GM10248 (cell line): ENCODE measurements around the gene DMXL1.

Source experiments
- CTCF ChIA-PET: fragments of 300-600 bp; sonication (Branson Sonifier 250); formaldehyde crosslinking; extraction: SDS; loops from one replicate; lab custom pipeline; 2021; ENCODE audit warnings: antibody characterized with exemption; lab: Yijun Ruan, JAX
- POLR2A ChIA-PET: fragments of 350-650 bp; sonication (Branson Sonifier 250); formaldehyde crosslinking; extraction: SDS; loops from one replicate; lab custom pipeline; 2020; ENCODE audit warnings: antibody characterized with exemption; lab: Yijun Ruan, JAX
- DNase-seq: peaks from one replicate; pipeline ENCODE4 v3.0.0; 2012; ENCODE audit errors: extremely low spot score
- CTCF ChIP-seq: IDR thresholded peaks from 2 replicates; pipeline ENCODE4 v1.5.1; 2012; ENCODE audit warnings: mild to moderate bottlenecking, low read depth; ENCODE audit errors: extremely low read depth, missing control alignments, control extremely low read depth

DMXL1 gene

GRCh38 chr5:119289438-119290044, 218.7 kb downstream of the DMXL1 start:
- DNase-seq: no peak
- POLR2A ChIA-PET: no interaction called here
- CTCF ChIA-PET: interaction anchor here (0.8 to 4.0 kb wide), 12 partner anchors 11 to 301 kb away, joined by 3 to 40 read pairs (median 6); partner anchors contain the start of gene DTWD2
- TF ChIP-seq CTCF: no peak

GRCh38 chr5:119290161-119290569, 219.3 kb downstream of the DMXL1 start:
- DNase-seq: peak; percentile 29
- TF ChIP-seq CTCF: no peak
- ChIA-PET POLR2A (interaction anchor here (0.5 to 1.0 kb wide), 3 partner anchors 22 to 221 kb away, joined by 3 to 4 read pairs (median 3); no protein-coding TSS in a partner anchor), CTCF (interaction anchor here (0.8 to 4.0 kb wide), 15 partner anchors 9 to 302 kb away, joined by 3 to 40 read pairs (median 5); partner anchors contain the start of gene DTWD2)

- TF ChIP-seq CTCF: no peak
- ChIA-PET POLR2A (interaction anchor here (0.8 to 1.0 kb wide), 2 partner anchors 23 to 49 kb away, joined by 3 read pairs; no protein-coding TSS in a partner anchor), CTCF (interaction anchor here (0.8 to 4.0 kb wide), 16 partner anchors 10 to 302 kb away, joined by 3 to 40 read pairs (median 6); partner anchors contain the start of gene DTWD2)
- no peak for DNase-seq
Measured at GRCh38 chr5:119290607-119291006, 219.7 kb downstream of the DMXL1 start.

GRCh38 chr5:119291056-119291455, 220.2 kb downstream of the DMXL1 start:
- ChIA-PET POLR2A (interaction anchor here (0.8 to 1.0 kb wide), 2 partner anchors 23 to 48 kb away, joined by 3 read pairs; no protein-coding TSS in a partner anchor), CTCF (interaction anchor here (0.8 to 4.0 kb wide), 13 partner anchors 10 to 303 kb away, joined by 3 to 40 read pairs (median 6); partner anchors contain the start of gene DTWD2)
- TF ChIP-seq CTCF: no peak
- DNase-seq: no peak

GRCh38 chr5:119291877-119292276, 221.0 kb downstream of the DMXL1 start:
- DNase-seq: no peak
- ChIA-PET CTCF (interaction anchor here (1.0 to 1.4 kb wide), 3 partner anchors 11 to 88 kb away, joined by 4 to 6 read pairs (median 4); no protein-coding TSS in a partner anchor), POLR2A (no interaction called here)
- no peak for TF ChIP-seq CTCF

GRCh38 chr5:119292701-119293515, 222.0 kb downstream of the DMXL1 start:
- ChIA-PET CTCF (interaction anchor here (1.0 to 1.4 kb wide), 2 partner anchors 10 to 23 kb away, joined by 4 read pairs; no protein-coding TSS in a partner anchor), POLR2A (no interaction called here)
- no peak for TF ChIP-seq CTCF
- DNase-seq: no peak
